ENCODE measurements around the gene TUT1. TPM values are rescaled to one million over a fixed set of nuclear protein-coding genes. Genes with fewer than 3 reads are reported as not detected.
A peak's percentile ranks its signal among the peaks of the same experiment; 100 is the strongest.
"Not testable (repeated sequence)": the region's sequence is repeated elsewhere in the genome, so short reads cannot be mapped to it uniquely, and the experiment has no call there.

TUT1 gene
- total RNA-seq, 1 donor from 2014 or later = 9.6 TPM

GRCh38 chr11:62553080-62553838 lies 38.1 kb downstream of the TUT1 start:
- peaks cover 4% of the 10 kb centered on the region for H3K36me3 Mint-ChIP-seq (ENCODE audit: low read depth)
- H3K27me3 Mint-ChIP-seq (ENCODE audit: low read depth) = no peaks in the 10 kb centered on the region
- no peaks in the 10 kb centered on the region for H3K9me3 Mint-ChIP-seq (ENCODE audit: low read depth)
- H3K27ac Mint-ChIP-seq (ENCODE audit: unreplicated experiment) = peak overlapping the region; percentile 98
- H3K4me1 Mint-ChIP-seq (ENCODE audit: low read depth) = peaks cover 67% of the 10 kb centered on the region
- no peak for DNase-seq (ENCODE audit: low spot score)
- no peak for TF ChIP-seq CTCF (IDR thresholded peaks at IDR 0.05)
- peak overlapping the region; percentile 67 for H3K4me3 Mint-ChIP-seq (ENCODE audit: unreplicated experiment)

DNA sequence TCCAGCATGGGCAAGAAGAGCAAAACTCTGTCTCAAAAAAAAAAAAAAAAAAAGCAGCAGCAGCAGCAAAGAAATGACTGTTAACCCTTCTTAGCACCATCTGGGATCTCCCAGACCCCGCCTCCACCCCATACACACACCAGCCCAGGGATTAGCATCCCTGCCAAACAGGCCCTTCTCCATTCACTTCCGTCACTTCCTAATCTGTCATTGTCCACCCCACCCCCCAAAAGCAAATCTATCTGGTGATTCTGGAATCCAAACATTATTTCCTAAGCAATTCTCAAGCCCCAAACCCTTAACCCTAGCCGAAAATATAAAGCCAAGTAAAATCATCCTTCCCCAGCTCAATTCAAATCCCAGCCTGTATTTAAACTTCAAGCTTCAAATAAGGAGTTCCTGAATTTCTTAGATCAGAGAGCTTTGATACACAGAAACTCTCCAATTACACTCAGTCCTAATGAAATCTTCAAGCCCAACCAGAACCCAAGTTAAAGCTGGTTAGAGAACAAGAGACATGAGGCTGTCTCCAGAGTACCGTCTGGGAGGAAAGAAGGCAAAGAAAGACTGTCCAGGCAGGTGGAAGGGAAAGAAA lies 38.7 kb downstream of the TUT1 start:
- peaks cover 74% of the 10 kb centered on the region for H3K4me1 Mint-ChIP-seq (ENCODE audit: low read depth)
- H3K27ac Mint-ChIP-seq (ENCODE audit: unreplicated experiment) = peak overlapping the region; percentile 98
- peaks cover 4% of the 10 kb centered on the region for H3K36me3 Mint-ChIP-seq (ENCODE audit: low read depth)
- no peaks in the 10 kb centered on the region for H3K27me3 Mint-ChIP-seq (ENCODE audit: low read depth)
- no peak for TF ChIP-seq CTCF (IDR thresholded peaks at IDR 0.05)
- H3K4me3 Mint-ChIP-seq (ENCODE audit: unreplicated experiment) = peak overlapping the region; percentile 67
- DNase-seq (ENCODE audit: low spot score) = no peak
- no peaks in the 10 kb centered on the region for H3K9me3 Mint-ChIP-seq (ENCODE audit: low read depth)

DNA sequence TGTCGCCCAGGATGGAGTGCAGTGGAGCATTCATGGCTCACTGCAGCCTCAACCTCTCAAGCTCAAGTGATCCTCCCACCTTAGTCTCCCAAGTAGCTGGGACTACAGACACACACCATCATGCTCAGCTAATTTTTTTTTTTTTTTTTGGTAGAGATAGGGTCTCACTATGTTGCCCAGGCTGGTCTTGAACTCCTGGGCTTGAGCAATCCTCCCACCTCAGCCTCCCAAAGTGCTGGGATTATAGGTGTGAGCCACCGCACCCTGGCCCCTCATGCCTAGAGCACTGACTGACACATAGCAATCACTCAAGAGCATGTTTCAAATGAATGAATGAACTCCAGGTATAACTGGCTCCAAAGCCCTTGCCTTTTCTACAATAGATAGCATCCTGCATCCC lies 40.8 kb downstream of the TUT1 start:
- not testable (repeated sequence) for H3K27me3 Mint-ChIP-seq (ENCODE audit: low read depth); H3K4me3 Mint-ChIP-seq (ENCODE audit: unreplicated experiment); H3K9me3 Mint-ChIP-seq (ENCODE audit: low read depth); H3K36me3 Mint-ChIP-seq (ENCODE audit: low read depth); DNase-seq (ENCODE audit: low spot score); H3K27ac Mint-ChIP-seq (ENCODE audit: unreplicated experiment)
- H3K4me1 Mint-ChIP-seq (ENCODE audit: low read depth) = peaks cover 61% of the 10 kb centered on the region

DNA sequence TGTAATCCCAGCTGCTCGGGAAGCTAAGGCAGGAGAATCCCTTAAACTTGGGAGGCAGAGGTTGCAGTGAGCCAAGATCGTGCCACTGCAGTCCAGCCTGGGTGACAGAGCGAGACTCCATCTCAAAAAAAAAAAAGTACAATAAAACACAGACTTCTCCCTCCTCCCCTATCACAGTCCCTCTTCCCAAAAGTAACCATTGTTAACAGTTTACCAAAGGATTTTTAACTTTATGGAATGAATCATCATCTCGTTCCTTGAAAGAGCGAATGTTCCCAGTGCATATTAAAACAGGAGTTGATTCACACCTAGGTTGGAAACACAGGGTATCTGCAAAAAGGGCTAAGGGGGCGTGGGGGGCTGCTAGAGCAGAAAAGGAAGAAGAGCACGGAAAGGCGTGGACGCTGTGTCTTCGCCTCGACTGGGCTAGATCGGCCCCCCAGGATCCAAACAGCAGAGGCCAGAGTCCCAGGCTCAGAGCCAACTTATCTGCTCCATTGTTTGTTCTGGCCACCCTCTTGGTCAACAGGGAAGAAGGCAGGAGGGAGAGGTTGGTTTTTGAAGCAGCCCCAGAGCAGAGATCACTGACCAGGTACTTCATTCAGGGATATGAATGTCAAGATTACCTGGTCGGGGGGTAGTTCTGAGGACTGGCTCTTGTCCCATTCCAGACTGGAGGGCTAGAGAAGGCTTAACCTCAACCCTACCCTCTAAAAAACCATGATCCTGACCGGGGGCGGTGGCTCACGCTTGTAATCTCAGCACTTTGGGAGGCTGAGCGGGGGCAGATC lies 42.6 kb downstream of the TUT1 start:
- H3K27ac Mint-ChIP-seq (ENCODE audit: unreplicated experiment) = no peak overlapping the region
- no peaks in the 10 kb centered on the region for H3K9me3 Mint-ChIP-seq (ENCODE audit: low read depth)
- DNase-seq (ENCODE audit: low spot score) = no peak
- H3K4me1 Mint-ChIP-seq (ENCODE audit: low read depth) = peaks cover 54% of the 10 kb centered on the region
- H3K36me3 Mint-ChIP-seq (ENCODE audit: low read depth) = no peaks in the 10 kb centered on the region
- TF ChIP-seq CTCF (IDR thresholded peaks at IDR 0.05) = no peak
- H3K4me3 Mint-ChIP-seq (ENCODE audit: unreplicated experiment) = no peak overlapping the region
- H3K27me3 Mint-ChIP-seq (ENCODE audit: low read depth) = no peaks in the 10 kb centered on the region

- Mint-ChIP-seq H3K4me1 (ENCODE audit: low read depth) (peaks cover 55% of the 10 kb centered on the region), H3K27ac (ENCODE audit: unreplicated experiment) (peak overlapping the region; percentile 78), H3K27me3 (ENCODE audit: low read depth) (no peaks in the 10 kb centered on the region), H3K9me3 (ENCODE audit: low read depth) (no peaks in the 10 kb centered on the region), H3K36me3 (ENCODE audit: low read depth) (no peaks in the 10 kb centered on the region), H3K4me3 (ENCODE audit: unreplicated experiment) (peak overlapping the region; percentile 79)
- TF ChIP-seq CTCF (IDR thresholded peaks at IDR 0.05) = no peak
- DNase-seq (ENCODE audit: low spot score) = peak; percentile 46
Observed at GRCh38 chr11:62547691-62548281, 43.5 kb downstream of the TUT1 start.
